ENCODE results near the gene OAF. TPM values are rescaled to one million over a fixed set of nuclear protein-coding genes. Genes with fewer than 3 reads are reported as not detected.
A peak's percentile ranks its signal among the peaks of the same experiment; 100 is the strongest.

Gene OAF
- total RNA-seq, 1 donor from 2014 or later, result 6.6 TPM

GRCh38 chr11:120207512-120207911 is 3.3 kb upstream of the OAF start:
- Mint-ChIP-seq H3K9me3 (ENCODE audit: low read depth) (no peaks in the 10 kb centered on the region), H3K36me3 (ENCODE audit: insufficient read depth) (no peaks in the 10 kb centered on the region), H3K27ac (no peak overlapping the region), H3K27me3 (peaks cover 46% of the 10 kb centered on the region), H3K4me3 (ENCODE audit: low read depth) (no peak overlapping the region), H3K4me1 (ENCODE audit: low read depth) (peaks cover 17% of the 10 kb centered on the region)
- TF ChIP-seq, protein P1, sequence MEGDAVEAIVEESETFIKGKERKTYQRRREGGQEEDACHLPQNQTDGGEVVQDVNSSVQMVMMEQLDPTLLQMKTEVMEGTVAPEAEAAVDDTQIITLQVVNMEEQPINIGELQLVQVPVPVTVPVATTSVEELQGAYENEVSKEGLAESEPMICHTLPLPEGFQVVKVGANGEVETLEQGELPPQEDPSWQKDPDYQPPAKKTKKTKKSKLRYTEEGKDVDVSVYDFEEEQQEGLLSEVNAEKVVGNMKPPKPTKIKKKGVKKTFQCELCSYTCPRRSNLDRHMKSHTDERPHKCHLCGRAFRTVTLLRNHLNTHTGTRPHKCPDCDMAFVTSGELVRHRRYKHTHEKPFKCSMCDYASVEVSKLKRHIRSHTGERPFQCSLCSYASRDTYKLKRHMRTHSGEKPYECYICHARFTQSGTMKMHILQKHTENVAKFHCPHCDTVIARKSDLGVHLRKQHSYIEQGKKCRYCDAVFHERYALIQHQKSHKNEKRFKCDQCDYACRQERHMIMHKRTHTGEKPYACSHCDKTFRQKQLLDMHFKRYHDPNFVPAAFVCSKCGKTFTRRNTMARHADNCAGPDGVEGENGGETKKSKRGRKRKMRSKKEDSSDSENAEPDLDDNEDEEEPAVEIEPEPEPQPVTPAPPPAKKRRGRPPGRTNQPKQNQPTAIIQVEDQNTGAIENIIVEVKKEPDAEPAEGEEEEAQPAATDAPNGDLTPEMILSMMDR (IDR thresholded peaks at IDR 0.05; ENCODE audit: unreplicated experiment), result no peak
- DNase-seq (ENCODE audit: low spot score, unreplicated experiment), result no peak

DNA sequence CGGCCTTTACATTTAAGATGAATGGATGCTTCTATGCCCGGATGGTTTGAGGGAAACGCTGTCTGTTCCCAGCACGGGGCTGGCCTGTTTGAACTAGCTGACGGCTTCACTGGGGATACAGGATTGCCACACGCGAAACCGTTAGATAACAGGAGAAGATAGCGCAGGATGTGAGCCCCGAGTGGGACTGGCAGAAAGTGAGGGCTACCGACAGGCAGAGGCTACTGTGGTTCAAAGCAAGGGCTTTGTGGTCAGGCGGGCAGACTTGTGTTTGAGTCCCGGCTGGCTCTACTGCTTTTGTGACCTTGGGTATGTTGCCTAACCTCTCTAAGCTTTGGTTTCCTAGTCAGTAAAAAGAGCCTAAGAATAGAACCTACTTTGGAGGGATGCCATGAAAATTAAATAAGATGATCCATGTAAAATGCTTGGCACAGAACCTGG is 2.8 kb upstream of the OAF start:
- no peaks in the 10 kb centered on the region for H3K9me3 Mint-ChIP-seq (ENCODE audit: low read depth)
- no peaks in the 10 kb centered on the region for H3K36me3 Mint-ChIP-seq (ENCODE audit: insufficient read depth)
- peaks cover 49% of the 10 kb centered on the region for H3K27me3 Mint-ChIP-seq
- H3K27ac Mint-ChIP-seq, result no peak overlapping the region
- peaks cover 19% of the 10 kb centered on the region for H3K4me1 Mint-ChIP-seq (ENCODE audit: low read depth)
- TF ChIP-seq, protein P1 (IDR thresholded peaks at IDR 0.05; ENCODE audit: unreplicated experiment), result no peak
- no peak for DNase-seq (ENCODE audit: low spot score, unreplicated experiment)
- H3K4me3 Mint-ChIP-seq (ENCODE audit: low read depth), result no peak overlapping the region

DNA sequence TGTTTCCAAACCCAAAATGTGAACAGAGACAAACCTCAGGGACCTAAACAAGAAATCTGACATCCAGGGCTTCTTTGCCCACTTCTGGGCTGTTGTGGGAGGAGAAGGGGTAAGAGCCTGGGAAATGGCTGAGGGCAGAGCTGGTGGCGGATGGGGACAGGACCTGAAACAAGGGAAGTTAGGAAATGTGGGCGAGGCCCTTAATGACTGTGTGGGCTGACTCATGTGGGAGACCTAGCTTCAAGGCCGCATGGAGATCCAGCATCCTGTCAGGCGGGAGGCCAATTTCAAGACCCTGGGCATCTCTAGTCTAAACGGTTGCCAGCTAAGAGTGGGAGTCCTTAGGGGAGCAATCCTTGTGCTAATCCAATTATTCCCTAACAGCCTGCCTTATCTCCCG is 2.1 kb upstream of the OAF start:
- DNase-seq (ENCODE audit: low spot score, unreplicated experiment), result no peak
- TF ChIP-seq, protein P1 (IDR thresholded peaks at IDR 0.05; ENCODE audit: unreplicated experiment), result no peak
- H3K4me1 Mint-ChIP-seq (ENCODE audit: low read depth), result peaks cover 20% of the 10 kb centered on the region
- no peak overlapping the region for H3K27ac Mint-ChIP-seq
- peak overlapping the region; percentile 4 for H3K4me3 Mint-ChIP-seq (ENCODE audit: low read depth)
- H3K36me3 Mint-ChIP-seq (ENCODE audit: insufficient read depth), result no peaks in the 10 kb centered on the region
- peaks cover 55% of the 10 kb centered on the region for H3K27me3 Mint-ChIP-seq
- no peaks in the 10 kb centered on the region for H3K9me3 Mint-ChIP-seq (ENCODE audit: low read depth)

- H3K9me3 Mint-ChIP-seq (ENCODE audit: low read depth), result no peaks in the 10 kb centered on the region
- peaks cover 20% of the 10 kb centered on the region for H3K4me1 Mint-ChIP-seq (ENCODE audit: low read depth)
- H3K27me3 Mint-ChIP-seq, result peaks cover 64% of the 10 kb centered on the region
- no peak for DNase-seq (ENCODE audit: low spot score, unreplicated experiment)
- peak overlapping the region; percentile 24 for H3K27ac Mint-ChIP-seq
- no peaks in the 10 kb centered on the region for H3K36me3 Mint-ChIP-seq (ENCODE audit: insufficient read depth)
- peak overlapping the region; percentile 82 for H3K4me3 Mint-ChIP-seq (ENCODE audit: low read depth)
- TF ChIP-seq, protein P1 (IDR thresholded peaks at IDR 0.05; ENCODE audit: unreplicated experiment), result no peak
Observed at GRCh38 chr11:120209746-120210625, 846 bp upstream of the OAF start.

GRCh38 chr11:120211522-120212258 is 858 bp downstream of the OAF start:
- Mint-ChIP-seq H3K9me3 (ENCODE audit: low read depth) (no peaks in the 10 kb centered on the region), H3K4me1 (ENCODE audit: low read depth) (peaks cover 17% of the 10 kb centered on the region), H3K27me3 (peaks cover 61% of the 10 kb centered on the region), H3K27ac (no peak overlapping the region), H3K36me3 (ENCODE audit: insufficient read depth) (no peaks in the 10 kb centered on the region), H3K4me3 (ENCODE audit: low read depth) (peak overlapping the region; percentile 80)
- DNase-seq (ENCODE audit: low spot score, unreplicated experiment), result no peak
- TF ChIP-seq, protein P1 (IDR thresholded peaks at IDR 0.05; ENCODE audit: unreplicated experiment), result no peak
